ENCODE results near the gene PUS7L.

DNA sequence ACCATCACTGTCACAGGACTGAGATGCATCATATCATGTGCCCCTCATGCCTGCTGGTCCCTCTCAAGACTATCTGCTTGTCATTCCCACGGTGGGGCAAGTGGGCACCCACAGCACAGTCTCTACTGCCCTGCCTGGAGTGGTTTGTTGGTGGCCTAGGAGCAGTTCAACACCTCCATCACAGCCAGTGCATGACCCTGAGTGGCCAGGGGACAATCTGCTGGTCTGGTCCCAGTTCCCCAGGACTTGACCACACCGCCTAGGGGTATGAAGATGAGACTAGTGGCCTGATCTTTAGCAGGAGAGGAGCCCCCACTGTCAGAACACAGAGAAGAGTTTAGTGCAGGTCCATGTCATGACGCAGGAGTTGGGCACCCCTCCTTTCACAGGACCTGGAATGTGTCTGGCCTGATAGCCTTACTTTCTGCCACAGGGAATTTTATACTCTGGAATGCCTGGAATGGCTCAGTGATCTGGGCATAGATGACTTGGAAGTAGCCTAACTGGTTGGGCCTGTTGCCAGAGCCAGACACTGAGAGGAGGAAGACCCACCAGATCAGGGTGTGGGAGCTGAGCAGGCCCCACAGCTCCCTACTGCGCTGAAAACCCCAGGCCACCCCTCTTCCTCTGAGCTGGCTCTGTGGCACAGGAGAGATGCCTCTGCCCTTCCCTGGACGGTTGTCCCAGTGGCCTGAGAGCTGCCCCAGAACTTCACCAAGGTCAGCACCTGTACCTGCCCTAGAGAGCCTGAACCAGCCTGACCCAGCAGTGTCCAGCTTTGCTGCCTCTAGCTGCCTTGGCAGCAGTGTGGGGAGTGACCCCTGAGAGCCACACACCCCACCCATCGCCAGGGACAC is 83.3 kb downstream of the PUS7L start:
- TF ChIP-seq, protein P1, sequence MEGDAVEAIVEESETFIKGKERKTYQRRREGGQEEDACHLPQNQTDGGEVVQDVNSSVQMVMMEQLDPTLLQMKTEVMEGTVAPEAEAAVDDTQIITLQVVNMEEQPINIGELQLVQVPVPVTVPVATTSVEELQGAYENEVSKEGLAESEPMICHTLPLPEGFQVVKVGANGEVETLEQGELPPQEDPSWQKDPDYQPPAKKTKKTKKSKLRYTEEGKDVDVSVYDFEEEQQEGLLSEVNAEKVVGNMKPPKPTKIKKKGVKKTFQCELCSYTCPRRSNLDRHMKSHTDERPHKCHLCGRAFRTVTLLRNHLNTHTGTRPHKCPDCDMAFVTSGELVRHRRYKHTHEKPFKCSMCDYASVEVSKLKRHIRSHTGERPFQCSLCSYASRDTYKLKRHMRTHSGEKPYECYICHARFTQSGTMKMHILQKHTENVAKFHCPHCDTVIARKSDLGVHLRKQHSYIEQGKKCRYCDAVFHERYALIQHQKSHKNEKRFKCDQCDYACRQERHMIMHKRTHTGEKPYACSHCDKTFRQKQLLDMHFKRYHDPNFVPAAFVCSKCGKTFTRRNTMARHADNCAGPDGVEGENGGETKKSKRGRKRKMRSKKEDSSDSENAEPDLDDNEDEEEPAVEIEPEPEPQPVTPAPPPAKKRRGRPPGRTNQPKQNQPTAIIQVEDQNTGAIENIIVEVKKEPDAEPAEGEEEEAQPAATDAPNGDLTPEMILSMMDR (conservative IDR thresholded peaks at IDR 0.05; ENCODE audit: low read depth in 2 of 2): no peak
- TF ChIP-seq POLR2AphosphoS5 (IDR thresholded peaks at IDR 0.05; ENCODE audit: low read depth) (no peak), EZH2 (IDR thresholded peaks at IDR 0.05; ENCODE audit: low read depth, unreplicated experiment) (no peak)
- TF ChIP-seq, protein P2, sequence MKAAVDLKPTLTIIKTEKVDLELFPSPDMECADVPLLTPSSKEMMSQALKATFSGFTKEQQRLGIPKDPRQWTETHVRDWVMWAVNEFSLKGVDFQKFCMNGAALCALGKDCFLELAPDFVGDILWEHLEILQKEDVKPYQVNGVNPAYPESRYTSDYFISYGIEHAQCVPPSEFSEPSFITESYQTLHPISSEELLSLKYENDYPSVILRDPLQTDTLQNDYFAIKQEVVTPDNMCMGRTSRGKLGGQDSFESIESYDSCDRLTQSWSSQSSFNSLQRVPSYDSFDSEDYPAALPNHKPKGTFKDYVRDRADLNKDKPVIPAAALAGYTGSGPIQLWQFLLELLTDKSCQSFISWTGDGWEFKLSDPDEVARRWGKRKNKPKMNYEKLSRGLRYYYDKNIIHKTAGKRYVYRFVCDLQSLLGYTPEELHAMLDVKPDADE (IDR thresholded peaks at IDR 0.05): no peak

Data from GM23338 (cell line).